Spinal cord (tissue), 10 donors: ENCODE measurements around the gene CTDSPL. TPM values are rescaled to one million over a fixed set of nuclear protein-coding genes. Genes with fewer than 3 reads are reported as not detected.

Source experiments
- DNase-seq, 6 donors: peaks; one replicate each; pipeline versions ENCODE4 v3.0.0 to v3.0.0-alpha.2; 2013 to 2015; ENCODE audit warnings: low spot score in 6 of 6, low read depth in 4 of 6
- H3K27ac ChIP-seq: one replicate; pipeline ENCODE4 v1.5.1; 2013; ENCODE audit warnings: low read depth, low read length, control low read depth
- H3K27me3 ChIP-seq: one replicate; pipeline ENCODE4 v1.6.1; 2013; ENCODE audit warnings: low read length; ENCODE audit not compliant: control insufficient read depth, insufficient read depth
- H3K36me3 ChIP-seq: one replicate; pipeline ENCODE4 v1.6.1; 2013; ENCODE audit warnings: low read length; ENCODE audit not compliant: control insufficient read depth, insufficient read depth
- H3K4me1 ChIP-seq: one replicate; pipeline ENCODE4 v1.6.1; 2013; ENCODE audit warnings: low read length; ENCODE audit not compliant: control insufficient read depth, insufficient read depth
- H3K4me3 ChIP-seq: one replicate; pipeline ENCODE4 v1.5.1; 2013; ENCODE audit warnings: low read depth, low read length, control low read depth
- H3K9me3 ChIP-seq: one replicate; pipeline ENCODE4 v1.6.1; 2013; ENCODE audit warnings: low read length; ENCODE audit not compliant: control insufficient read depth, insufficient read depth
- WGBS: methylation state at CpG from one replicate; pipeline ENCODE4 v1.1.5; 2013; ENCODE audit warnings: missing lambda C conversion rate; ENCODE audit not compliant: insufficient coverage; 5-methylcytosine and 5-hydroxymethylcytosine counted together
- polyA plus RNA-seq, 2 donors: library from polyadenylated mRNA; unstranded; fragments of 120-200 nt; gene quantifications; one replicate each; pipeline ENCODE4 v1.2.1, GENCODE V29; 2013; ENCODE audit not compliant: insufficient read length in 2 of 2
- total RNA-seq, 2 donors: library from RNA; depleted of rRNA in 1 of 2; stranded (reverse); fragments of 120-200 nt in 1 of 2; fragments of >200 nt in 1 of 2; gene quantifications; one replicate each; pipeline versions ENCODE4 v1.2.3 to v1.2.4, GENCODE V29; 2013 to 2014
- donor health status: healthy.

The CTDSPL gene
- total and polyA plus RNA-seq, 4 donors: 19.7 to 45.5 (median 30.6) TPM

- H3K4me3 ChIP-seq: no peak overlapping the region
- peaks cover 59% of the 10 kb centered on the region for H3K4me1 ChIP-seq
- H3K27me3 ChIP-seq: no peaks in the 10 kb centered on the region
- peaks cover 86% of the 10 kb centered on the region for H3K36me3 ChIP-seq
- no peaks in the 10 kb centered on the region for H3K9me3 ChIP-seq
- peak overlapping the region; percentile 92 for H3K27ac ChIP-seq
- 49% methylated on average over 13 of the region's 15 CpGs for WGBS
- DNase-seq: peak in 5 of 6 donors; percentile 76 to 93 (median 80)
These were observed 143.7 kb downstream of the CTDSPL start for GRCh38 chr3:38005076-38006020.

- 87% methylated on average over 4 of the region's 5 CpGs for WGBS
- peak overlapping the region; percentile 92 for H3K27ac ChIP-seq
- peaks cover 88% of the 10 kb centered on the region for H3K36me3 ChIP-seq
These were observed 144.4 kb downstream of the CTDSPL start for GRCh38 chr3:38006031-38006430.

DNA sequence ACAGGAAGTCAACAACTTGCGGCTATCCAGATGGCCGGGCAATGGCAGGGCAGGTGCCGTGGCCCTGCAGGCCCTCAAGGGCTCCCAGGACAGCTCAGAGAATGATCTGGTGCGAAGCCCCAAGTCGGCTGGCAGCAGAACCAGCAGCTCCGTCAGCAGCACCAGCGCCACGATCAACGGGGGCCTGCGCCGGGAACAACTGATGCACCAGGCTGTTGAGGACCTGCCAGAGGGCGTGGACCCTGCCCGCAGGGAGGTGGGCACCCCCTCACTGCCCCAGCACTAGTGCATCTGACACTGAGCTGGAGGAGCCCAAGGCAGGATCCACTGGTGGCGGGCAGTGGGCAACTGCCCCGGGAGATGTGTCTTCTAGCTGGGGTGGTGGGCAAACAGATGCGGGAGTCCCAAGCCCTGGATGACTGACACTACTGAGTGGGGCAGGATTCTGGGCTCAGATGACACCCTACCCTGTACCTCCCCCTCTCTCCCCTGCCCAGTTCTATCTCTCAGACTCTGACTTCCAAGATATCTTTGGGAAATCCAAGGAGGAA lies 144.8 kb downstream of the CTDSPL start:
- H3K4me1 ChIP-seq: peaks cover 47% of the 10 kb centered on the region
- WGBS: 96% methylated on average over 16 of the region's 16 CpGs

More at GRCh38 chr3:38006031-38006430, 144.4 kb downstream of the CTDSPL start:
- DNase-seq: no peak
- Histone ChIP-seq H3K4me1 (peaks cover 52% of the 10 kb centered on the region), H3K9me3 (no peaks in the 10 kb centered on the region), H3K4me3 (no peak overlapping the region), H3K27me3 (no peaks in the 10 kb centered on the region)

GRCh38 chr3:38007754-38008090 lies 146.0 kb downstream of the CTDSPL start:
- Histone ChIP-seq H3K4me1 (peaks cover 37% of the 10 kb centered on the region), H3K4me3 (no peak overlapping the region), H3K27ac (no peak overlapping the region), H3K27me3 (no peaks in the 10 kb centered on the region), H3K36me3 (peaks cover 81% of the 10 kb centered on the region), H3K9me3 (no peaks in the 10 kb centered on the region)
- DNase-seq: no peak
- 94% methylated on average over 5 of the region's 7 CpGs for WGBS

More for the DNA sequence above, 144.8 kb downstream of the CTDSPL start:
- Histone ChIP-seq H3K27me3 (no peaks in the 10 kb centered on the region), H3K27ac (no peak overlapping the region), H3K36me3 (peaks cover 88% of the 10 kb centered on the region), H3K9me3 (no peaks in the 10 kb centered on the region), H3K4me3 (no peak overlapping the region)
- no peak for DNase-seq

DNA sequence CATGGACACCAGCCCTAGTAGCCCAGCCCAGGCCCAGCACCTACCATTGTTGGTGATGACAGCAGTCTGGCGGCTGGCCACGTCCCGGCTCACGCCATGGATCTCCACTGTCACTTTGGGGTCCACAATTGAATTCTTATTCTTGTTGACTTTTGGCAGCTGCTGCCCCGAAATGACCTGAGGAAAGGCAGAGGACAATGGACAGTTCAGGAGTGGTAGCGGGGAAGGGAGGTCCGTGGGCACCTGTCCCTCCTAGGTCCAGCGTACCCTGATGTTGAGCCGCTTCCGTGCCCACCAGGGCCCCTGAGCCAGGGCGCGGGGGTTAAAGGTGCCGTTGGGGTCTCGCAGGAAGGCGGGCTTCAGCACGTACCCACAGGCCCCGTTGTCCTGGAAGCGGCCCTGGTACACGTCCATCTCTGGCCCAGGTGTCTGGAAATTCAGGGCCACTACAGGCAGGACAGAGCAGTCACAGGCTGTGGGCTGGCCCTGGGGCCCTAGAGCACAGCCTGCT lies 146.6 kb downstream of the CTDSPL start:
- WGBS: 95% methylated on average over 19 of the region's 19 CpGs
- H3K36me3 ChIP-seq: peaks cover 78% of the 10 kb centered on the region
- no peaks in the 10 kb centered on the region for H3K27me3 ChIP-seq
- H3K27ac ChIP-seq: no peak overlapping the region
- H3K4me3 ChIP-seq: no peak overlapping the region
- H3K9me3 ChIP-seq: no peaks in the 10 kb centered on the region
- H3K4me1 ChIP-seq: peaks cover 32% of the 10 kb centered on the region
- no peak for DNase-seq

DNA sequence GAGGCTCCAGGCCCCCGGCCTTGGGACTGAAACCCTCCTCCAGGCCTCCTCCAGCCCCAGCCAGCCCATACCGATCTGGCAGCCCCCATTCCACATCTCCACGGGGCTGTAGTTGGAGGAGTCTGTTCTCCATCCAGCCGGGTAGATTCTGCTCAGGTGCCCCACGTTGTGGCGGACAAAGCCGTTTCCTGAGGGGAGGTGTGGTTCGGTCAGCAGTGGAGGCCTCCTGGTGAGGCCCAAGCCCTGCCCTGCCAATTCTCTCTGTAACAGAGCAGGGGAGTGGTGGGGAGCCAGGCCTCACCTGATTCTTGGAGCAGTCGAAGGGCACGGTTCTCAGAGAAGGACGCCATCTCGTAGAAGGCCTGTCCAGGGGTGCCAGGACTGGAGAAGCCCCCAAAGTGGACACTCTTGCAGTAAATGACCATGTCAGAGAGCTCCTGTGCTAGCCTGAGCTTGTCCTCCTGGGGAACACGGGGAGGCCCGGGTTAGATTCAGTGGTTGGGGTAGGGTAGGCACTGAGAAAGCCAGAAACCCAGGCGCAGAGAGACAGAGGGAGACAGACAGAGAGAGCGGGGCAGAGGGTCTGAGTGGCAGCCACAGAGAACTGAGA lies 147.4 kb downstream of the CTDSPL start:
- Histone ChIP-seq H3K27me3 (no peaks in the 10 kb centered on the region), H3K4me3 (no peak overlapping the region), H3K36me3 (peaks cover 69% of the 10 kb centered on the region), H3K27ac (no peak overlapping the region), H3K9me3 (no peaks in the 10 kb centered on the region), H3K4me1 (peaks cover 23% of the 10 kb centered on the region)
- WGBS: 83% methylated on average over 13 of the region's 16 CpGs
- no peak for DNase-seq

GRCh38 chr3:38009807-38010591 lies 148.3 kb downstream of the CTDSPL start:
- 94% methylated on average over 22 of the region's 27 CpGs for WGBS

DNA sequence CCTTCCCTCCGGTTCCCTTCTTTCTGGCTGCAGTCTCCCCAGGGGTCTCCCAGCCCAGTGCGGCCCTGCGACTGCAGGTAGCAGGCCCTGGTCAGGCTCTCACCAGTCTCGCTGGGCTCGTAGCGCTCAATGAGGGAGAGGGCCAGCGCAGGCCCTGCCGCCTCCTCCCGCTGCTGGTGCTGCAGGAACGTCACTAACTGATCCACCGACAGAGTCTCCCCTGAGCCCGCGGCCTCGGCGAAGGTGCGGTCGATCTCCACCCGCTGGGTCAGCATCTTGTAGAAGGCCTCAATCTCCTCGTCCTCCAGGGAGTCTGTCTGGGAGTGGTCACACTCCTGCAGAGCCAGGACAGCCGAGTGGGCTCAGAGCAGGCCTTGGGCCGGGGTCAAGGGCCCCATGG lies 149.4 kb downstream of the CTDSPL start:
- no peak for DNase-seq
- H3K36me3 ChIP-seq: peaks cover 63% of the 10 kb centered on the region
- no peaks in the 10 kb centered on the region for H3K27me3 ChIP-seq
- H3K4me3 ChIP-seq: no peak overlapping the region
- H3K4me1 ChIP-seq: peaks cover 3% of the 10 kb centered on the region
- H3K9me3 ChIP-seq: no peaks in the 10 kb centered on the region
- WGBS: 87% methylated on average over 21 of the region's 21 CpGs
- H3K27ac ChIP-seq: no peak overlapping the region

More at GRCh38 chr3:38009807-38010591, 148.3 kb downstream of the CTDSPL start:
- Histone ChIP-seq H3K27ac (no peak overlapping the region), H3K4me1 (peaks cover 14% of the 10 kb centered on the region), H3K9me3 (no peaks in the 10 kb centered on the region), H3K36me3 (peaks cover 68% of the 10 kb centered on the region), H3K4me3 (no peak overlapping the region), H3K27me3 (no peaks in the 10 kb centered on the region)
- no peak for DNase-seq

- no peaks in the 10 kb centered on the region for H3K9me3 ChIP-seq
- no peak overlapping the region for H3K4me3 ChIP-seq
- no peak overlapping the region for H3K27ac ChIP-seq
- H3K36me3 ChIP-seq: peaks cover 58% of the 10 kb centered on the region
- H3K27me3 ChIP-seq: no peaks in the 10 kb centered on the region
- WGBS: 88% methylated on average over 1 of the region's 3 CpGs
- no peak for DNase-seq
- H3K4me1 ChIP-seq: peaks cover 8% of the 10 kb centered on the region
These were observed 153.8 kb downstream of the CTDSPL start for GRCh38 chr3:38015485-38015884.
